Panc1 (cell line): ENCODE results near the gene CDK5R1.

Source experiments
- CTCF ChIP-seq: fragments of 450-650 bp; IDR thresholded peaks from 2 replicates; pipeline ENCODE4 v1.5.1; 2017; ENCODE audit warnings: mild to moderate bottlenecking
- POLR2AphosphoS5 ChIP-seq: IDR thresholded peaks from 2 replicates; pipeline ENCODE4 v1.6.1; 2012; ENCODE audit warnings: mild to moderate bottlenecking, low read depth, low read length, moderate library complexity

GRCh38 chr17:32529604-32530003, 42.8 kb downstream of the CDK5R1 start:
- TF ChIP-seq CTCF: no peak
- TF ChIP-seq POLR2AphosphoS5: no peak
